ENCODE results near the gene PLEKHG7.
"Not testable (repeated sequence)": the region's sequence is repeated elsewhere in the genome, so short reads cannot be mapped to it uniquely, and the experiment has no call there.

Gene PLEKHG7, protein sequence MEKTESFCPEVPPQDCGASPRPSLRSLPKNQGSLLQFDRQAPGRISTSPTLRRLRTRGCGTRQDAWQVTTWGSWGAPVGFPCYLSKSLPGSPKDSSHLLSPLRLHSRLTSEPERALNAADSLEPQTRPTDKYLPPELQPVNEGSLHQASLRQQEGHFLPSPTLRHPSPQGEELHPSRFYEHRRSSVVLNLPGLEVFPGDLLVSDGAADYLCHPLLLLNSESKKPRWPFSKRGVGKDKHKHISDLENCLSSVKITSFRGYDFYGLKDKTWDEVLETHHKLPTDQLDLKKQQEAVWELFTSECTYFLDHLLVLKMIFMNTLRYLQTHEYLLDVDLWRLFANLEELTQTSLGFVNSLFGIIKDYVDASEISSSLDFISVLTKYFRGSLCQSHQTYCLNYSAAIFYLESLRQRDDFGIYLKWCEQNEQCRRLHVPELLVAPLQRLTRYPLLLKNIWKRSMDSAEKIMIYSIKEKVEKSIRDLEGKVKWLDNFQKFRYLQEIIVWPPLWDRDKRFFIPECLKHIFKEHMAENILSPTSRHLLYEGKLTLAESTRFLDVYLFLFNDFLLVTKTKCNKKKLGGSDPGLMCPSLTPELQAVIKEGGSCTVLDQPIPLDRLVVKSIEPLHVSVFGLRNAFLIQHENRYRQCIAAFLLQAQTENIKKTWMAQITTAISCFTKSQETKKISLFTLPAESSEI

DNA sequence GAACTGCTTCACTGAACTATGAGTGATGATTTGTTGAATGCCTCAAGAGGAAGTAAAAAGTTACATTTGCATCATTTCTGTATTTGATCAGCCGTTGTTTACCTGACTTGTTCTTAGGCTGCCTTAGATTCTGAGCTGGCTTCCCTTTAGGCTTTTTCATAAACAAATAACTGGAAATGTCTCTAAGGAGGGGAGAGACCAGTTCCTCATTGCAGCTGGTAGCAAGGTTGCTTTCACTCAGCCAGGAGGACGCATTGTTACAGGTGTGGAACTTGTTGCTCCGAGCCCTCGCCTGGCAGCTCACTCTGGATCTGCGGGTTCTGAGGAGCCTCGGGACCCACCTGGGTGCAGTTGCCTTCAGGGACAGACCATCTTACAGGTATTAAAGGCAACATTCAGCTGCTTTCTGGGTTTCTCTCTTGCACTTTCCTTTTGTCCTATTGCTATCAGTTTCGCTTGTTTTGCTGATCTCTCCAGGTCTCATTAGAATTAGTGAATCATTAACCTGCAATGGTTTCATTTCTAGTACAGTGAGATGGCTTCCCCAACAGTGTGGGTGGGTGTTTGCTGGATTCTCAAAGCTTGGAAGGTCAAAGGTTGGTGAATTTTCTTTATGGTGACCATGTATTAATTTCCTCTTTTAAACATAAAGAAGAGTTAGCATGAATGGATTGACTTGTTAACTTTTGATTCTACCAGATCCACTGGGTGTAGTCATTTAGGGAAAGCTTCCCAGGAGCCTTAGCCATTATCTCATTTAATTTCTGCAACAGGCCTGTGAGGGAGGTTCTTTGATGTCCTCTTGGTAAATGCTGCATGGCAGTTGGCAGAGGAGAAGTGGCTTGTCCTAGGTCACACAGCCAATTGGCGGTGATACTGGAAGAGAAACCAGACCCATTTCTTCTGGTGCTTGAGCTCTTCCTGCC, at the start of gene PLEKHG7:
Gene PLEKHG7, plus strand, starts transcription at position 236 of the 926 bp plus-strand sequence. CDS start 3,643 bp downstream, outside the sequence.
- DNase-seq (ENCODE audit: low read depth), result no peak

DNA sequence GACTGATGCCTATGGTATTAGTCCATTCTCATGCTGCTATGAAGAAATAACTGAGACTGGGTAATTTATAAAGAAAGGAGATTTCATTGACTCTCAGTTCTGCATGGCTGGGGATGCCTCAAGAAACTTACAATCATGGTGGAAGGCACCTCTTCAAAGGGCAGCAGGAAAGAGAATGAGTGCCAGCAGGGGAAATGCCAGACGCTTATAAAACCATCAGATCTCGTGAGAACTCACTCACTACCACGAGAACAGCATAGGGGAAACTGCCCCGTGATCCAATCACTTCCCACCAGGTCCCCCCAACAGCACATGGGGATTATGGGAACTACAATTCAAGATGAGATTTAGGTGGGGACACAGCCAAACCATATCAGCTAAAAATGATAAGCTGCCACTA, 48.5 kb upstream of the PLEKHG7 start:
- DNase-seq (ENCODE audit: low read depth), result not testable (repeated sequence)

DNA sequence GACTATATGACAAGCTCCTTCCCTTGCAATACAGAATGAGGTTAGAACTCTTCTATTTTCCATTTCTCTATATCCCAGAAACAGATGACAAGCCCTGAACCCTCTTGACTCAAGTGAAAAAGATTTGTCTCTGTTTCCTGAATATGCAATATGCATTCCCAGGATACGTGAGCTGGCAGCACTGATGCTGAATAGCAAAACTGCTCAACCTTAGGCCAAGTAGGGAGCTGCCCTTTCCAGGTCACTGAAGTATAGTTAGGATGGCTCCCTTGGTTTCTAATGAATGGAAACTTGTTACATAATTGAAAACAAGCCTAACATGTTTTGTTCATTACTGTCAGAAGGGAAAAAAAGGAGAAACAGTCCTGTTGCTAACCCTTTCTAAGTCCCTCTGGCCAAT, 47.9 kb upstream of the PLEKHG7 start:
- peak; percentile 46 for DNase-seq (ENCODE audit: low read depth)

DNA sequence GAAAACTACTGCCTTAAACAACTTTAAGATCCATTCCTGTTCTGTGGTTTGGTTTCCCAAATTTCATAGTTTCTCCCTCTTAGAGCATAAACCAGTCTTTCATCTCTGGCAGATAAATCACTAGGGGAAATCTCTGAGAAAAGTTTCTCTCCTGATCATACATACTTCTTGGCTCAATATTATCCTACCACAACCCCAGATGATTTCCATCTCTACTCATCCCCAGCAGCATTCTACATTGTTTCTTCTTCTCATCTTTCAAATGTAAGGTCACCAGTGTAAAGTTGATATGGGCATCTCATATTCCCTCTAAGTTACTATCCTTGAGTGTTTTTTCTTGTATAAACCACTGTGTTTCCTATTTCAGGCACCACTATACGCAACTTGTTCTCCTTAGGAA, 45.9 kb upstream of the PLEKHG7 start:
- DNase-seq (ENCODE audit: low read depth), result no peak

DNA sequence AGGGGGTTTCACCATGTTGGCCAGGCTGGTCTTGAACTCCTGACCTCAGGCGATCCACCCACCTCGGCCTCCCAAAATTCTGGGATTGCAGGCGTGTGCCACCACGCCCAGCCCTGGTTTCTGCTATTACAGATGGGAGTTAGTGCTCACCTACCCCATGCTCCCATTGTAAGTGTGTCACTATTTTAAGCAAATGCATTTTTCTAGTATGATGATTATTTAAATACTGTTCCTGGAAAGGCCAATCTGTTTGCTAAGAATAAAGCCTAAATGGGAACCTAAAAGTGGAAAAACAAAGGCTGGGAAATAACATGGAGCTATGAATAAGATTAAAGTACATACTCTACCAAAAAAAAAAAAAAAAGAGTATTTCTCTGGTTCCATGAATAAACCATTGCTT, 45.0 kb upstream of the PLEKHG7 start:
- DNase-seq (ENCODE audit: low read depth), result no peak

DNA sequence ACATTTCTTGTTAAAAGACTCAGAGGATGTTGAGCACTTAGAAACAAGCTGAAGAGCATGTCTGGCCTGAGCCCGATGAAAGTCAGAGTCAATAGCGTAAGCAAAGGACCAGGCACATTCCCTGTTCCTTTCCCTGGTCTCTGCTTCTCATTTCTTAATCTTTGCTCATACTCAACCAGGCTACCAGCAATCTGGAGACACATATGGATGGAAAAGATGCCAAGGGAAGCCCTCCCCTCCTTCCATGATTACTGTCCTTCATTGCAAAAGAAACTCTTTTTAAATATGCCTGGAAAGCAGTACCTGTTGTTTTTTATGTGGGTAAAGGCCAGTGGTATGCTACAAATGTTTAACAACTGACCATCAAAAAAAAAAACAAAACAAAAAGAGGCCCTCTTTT, 44.2 kb upstream of the PLEKHG7 start:
- no peak for DNase-seq (ENCODE audit: low read depth)

DNA sequence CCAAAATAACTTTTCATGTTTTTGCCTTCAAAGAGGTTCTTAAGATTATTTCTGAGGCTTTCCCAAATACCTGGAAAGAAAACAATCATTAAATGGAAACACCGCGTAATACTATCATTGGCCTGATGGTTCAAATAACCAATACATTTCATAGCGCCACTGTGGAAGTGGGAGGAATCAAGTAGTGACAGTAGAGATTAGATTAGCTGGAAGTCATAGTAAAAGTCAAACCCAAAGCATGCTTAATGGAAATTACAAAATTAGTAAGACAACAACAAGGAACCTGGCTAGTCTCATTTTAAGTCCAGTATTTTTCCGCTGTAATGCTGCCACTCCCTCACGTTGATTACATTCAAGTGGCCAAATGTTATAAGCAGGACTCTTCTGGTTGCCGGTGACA, 41.5 kb upstream of the PLEKHG7 start:
- DNase-seq (ENCODE audit: low read depth), result no peak

DNA sequence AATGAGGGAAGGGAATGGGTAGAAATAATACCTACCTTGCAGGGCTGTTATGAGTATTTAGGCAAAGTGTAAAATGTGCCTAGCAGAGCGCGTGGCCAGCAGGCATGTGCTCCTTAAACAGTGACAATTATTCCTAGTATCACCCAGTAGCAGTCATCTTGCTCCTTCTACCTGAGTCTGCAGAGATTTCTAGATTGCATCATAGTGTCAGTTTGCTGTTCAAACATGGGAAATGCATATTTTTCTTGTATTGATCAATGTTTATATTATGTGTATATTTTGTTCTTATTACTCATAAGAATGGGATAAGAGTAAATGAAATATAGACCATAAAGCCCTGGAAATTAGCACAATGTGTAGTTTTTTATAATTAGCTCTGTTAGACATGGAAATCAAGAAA, 37.3 kb upstream of the PLEKHG7 start:
- no peak for DNase-seq (ENCODE audit: low read depth)

DNA sequence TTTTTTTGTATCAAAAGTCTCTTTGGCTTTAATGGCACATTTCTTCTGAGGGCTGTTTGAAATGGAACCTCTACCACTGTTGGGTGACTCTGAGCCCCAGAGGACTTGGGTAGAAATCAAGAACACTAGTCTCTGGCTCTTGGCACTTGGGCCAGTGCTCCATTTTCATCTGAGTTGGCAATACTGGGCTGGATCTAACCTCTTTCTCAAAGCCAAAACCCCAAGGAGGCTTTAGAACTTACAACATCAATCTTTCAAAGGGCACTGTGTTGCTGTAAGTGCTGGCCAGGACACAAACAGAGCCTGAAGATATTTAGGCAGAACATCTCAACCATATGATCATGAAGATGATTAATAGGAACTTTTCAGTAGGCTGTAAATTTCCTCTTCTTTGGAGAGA, 34.0 kb upstream of the PLEKHG7 start:
- no peak for DNase-seq (ENCODE audit: low read depth)

DNA sequence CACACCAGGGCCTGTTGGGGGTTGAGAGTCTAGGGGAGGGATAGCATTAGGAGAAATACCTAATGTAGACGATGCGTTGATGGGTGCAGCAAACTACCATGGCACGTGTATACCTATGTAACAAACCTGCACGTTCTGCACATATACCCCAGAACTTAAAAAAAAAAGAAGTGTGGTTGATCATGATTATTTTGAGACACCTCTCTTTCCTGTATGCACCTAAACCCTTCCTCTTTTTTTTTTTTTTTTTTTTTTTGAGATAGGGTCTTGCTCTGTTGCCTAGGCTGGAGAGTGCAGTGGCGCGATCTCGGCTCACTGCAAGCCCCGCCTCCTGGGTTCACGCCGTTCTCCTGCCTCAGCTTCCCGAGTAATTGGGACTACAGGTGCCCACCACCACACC, 31.3 kb upstream of the PLEKHG7 start:
- not testable (repeated sequence) for DNase-seq (ENCODE audit: low read depth)

DNA sequence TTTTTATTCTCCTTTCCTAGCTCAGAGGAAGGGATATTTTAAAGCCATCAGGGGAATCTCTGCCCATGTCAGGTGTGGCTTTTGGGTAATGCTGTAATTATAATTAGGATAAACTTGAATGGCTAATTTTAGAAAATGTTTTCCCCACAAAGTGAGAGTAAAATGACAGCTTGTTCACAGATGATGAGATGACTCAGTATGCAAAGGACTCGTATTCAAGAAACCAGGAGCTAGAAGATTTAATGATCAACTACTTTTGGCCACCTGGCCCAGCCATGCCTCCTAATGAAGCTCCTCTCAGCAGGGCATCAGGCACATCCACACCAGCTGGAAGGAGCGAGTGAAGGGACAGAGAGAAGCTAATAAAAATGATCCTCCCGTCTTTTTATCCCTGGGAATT, 29.0 kb upstream of the PLEKHG7 start:
- no peak for DNase-seq (ENCODE audit: low read depth)

DNA sequence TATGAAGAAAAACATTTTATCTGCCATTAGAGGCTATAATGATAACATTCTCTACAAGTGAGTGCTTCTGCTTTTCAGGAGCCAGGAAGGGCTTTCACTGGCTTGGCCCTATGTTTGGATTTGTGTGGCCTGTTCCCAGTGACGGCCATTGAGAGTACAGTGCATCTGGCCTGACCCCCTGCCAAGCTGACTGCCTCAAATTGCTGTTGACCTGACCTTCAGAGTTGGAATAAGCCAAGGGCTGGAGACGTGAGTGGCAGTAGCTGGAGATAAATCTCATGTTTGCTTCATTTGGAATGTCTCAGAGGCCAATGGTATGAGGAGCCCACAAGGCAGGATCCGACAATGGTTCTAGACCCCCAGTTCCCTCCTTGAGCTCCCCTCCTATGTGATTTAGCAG, 28.3 kb upstream of the PLEKHG7 start:
- DNase-seq (ENCODE audit: low read depth), result no peak

DNA sequence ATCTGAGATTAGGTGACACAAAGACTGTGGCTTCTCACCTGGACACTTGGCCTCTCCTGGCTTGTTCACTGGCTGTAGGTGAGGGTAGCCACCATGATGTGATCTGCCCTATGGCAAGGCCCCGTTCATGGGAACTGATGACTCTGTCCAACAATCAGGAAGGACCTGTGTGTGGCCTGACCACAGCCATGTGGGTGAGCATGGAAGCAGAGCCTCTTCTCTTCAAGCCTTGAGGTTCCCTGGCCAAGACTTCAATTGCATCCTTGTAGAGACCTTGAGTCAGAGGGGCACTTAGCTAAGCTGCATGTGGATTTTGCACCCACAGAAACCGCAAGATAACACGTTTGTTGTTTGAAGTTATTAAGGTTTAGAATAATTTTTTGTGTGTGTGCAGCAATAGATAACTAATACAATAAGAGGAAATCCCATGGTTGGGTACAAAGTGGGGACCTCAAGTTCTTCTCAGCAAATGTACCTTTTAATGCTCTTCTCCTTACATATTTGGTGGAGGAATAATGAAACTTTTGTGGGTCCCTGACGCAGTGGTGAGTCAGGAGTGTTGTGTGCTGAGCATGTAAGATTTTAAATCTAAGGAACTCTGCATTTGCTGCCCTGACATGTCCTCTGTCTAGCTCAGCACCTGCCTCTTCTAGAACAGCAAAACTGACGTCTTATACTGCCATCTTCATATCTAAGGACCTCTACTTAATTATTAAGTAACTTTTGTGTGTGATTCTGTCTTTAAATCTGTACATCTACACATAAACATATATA, 27.5 kb upstream of the PLEKHG7 start:
- no peak for DNase-seq (ENCODE audit: low read depth)

DNA sequence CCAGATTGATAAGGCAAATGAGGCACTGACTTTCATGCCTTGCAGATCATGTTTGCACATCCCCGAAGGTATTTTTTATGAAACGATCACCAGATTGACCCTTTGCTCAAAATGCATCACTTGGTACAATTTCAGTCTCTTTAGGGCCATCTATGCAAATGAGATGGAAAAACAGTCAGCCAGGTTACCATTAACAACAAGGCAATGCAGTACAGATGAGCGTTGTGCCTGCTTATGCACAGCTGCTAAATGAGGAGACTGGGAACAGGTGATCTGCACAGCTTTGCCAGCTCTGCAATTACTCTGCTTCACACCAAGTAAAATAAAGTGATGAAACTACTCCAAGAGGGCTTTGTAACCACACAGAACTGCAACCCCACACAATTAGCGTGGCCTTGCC, 26.1 kb upstream of the PLEKHG7 start:
- no peak for DNase-seq (ENCODE audit: low read depth)

DNA sequence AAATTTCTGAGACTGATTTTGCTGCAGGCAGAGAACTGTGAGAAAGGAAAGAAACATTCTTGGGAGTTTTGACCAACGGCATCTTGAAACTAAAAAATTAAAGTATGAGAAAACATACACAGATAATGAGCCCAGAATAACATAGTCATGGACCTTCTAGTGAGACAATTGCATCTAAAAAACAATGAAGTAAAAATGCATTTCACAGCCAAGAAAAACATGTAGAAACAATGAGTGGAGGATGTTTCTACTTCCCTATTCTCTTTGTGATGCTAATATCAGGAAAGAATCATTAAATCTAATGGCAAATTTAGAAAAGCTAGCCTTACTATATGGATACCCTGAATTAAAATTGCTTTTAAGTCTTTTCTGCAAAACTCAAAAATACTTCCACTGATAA, 12.2 kb upstream of the PLEKHG7 start:
- no peak for DNase-seq (ENCODE audit: low read depth)

DNA sequence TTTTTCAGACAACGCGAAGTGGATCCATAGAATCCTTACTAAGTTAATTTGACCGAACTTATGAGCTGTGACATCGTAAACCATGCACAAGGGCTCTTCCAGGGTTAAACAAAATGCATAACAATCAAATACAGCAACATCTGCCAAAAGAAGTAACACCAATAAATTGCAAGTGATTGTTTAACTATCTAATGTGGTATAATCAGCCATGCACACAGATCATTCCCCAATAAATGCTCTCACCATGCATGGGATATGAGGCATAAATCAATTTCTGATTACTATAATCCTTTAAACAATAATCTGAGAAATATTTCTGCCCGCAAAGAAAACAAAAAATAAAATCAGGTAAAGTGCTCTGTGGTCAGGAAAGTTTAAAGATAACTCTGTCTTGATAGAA, 7.7 kb upstream of the PLEKHG7 start:
- no peak for DNase-seq (ENCODE audit: low read depth)

DNA sequence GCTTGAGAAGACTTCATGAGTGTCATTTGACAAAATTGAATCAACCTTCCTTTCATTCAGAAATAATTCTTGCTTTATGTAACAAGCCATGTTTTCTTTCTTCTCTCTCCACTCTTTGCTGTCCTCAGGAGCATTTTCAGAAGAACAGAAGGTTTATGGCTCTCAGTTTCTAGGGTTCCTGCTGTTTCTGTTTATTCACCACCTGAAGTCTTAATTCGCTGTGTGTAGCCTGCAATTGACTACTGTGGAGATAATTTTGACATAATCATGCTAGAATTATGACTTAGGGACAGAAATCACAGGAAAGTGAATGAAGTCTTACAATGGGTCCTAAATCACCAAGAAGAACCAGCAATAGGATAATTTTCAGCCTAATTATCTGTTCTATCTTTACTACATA, 7.2 kb upstream of the PLEKHG7 start:
- DNase-seq (ENCODE audit: low read depth), result no peak

DNA sequence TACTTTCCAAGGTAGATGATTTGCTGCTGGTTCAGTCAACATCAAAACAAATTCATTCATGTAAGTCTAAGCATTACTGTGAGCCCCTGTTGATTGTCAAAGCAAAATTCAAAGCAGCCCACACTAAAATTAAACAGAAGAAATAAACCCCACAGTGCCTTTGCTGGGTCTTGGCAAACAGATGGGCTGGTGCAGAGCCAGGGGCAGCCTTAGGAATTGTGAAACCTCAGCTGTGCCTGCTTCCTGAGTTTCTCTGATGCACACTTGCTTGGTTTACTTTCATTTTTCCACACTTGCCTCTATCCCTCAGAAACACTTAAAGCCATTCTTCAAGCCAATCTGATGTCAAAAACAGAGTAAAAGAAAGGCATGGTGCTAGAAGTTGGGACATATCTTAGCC, 6.6 kb upstream of the PLEKHG7 start:
- DNase-seq (ENCODE audit: low read depth), result peak; percentile 40

DNA sequence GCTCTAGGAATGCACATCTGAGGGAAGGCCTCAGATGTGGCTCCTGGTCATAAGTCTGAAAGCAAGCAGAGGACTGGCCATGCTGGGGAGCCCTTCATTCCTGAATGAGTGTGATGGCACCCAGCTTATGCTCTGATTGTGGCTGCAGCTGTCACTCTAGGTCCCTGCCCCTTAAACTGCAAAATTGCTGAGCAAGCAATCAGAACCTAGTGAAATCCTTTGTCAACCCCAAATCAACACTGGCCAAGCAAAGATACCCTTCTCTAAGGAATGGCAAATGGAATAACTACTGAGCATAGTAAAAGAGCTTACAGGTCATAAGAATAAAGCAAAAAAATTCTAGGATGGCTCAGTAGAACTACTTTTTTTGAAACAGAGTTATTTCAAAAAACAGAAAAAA, 4.3 kb upstream of the PLEKHG7 start:
- no peak for DNase-seq (ENCODE audit: low read depth)

DNA sequence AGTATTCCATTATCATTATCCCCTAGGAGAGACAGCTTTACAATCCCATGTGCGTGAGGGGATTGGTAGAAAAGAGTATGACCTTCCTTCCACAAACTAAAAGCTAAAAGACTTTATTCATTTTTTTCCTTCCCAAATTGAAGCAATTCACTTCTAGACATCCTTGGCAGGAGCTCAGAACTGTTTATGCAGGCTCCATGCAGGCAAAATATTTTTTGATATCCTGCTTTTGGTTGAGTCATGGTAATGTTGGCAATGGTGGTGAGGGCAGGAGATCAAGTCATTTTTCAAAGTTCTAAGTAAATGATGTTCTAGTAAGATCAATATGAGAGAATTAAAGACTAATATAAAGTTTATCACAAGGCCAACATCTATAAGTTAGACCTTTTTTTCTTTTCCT, 1.3 kb upstream of the PLEKHG7 start:
- no peak for DNase-seq (ENCODE audit: low read depth)

DNA sequence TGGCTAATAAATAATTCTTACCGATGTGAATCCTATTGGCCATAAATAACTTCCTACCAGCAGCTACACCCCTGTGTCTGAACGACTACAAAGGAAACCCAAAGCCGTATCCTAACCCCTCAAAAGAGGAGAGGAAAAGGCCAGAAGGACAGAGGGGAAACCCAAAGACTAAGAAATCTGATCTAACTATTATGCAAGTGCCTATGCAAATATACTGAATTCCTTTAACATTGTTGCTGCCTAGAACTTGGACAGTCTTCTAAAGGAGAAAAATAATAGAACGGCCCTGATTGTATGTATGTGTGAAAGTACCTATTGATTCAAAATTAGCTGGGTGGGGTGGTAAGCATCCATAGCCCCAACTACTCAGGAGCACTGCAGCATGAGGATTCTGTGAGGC, 997 bp downstream of the PLEKHG7 start:
- no peak for DNase-seq (ENCODE audit: low read depth)

DNA sequence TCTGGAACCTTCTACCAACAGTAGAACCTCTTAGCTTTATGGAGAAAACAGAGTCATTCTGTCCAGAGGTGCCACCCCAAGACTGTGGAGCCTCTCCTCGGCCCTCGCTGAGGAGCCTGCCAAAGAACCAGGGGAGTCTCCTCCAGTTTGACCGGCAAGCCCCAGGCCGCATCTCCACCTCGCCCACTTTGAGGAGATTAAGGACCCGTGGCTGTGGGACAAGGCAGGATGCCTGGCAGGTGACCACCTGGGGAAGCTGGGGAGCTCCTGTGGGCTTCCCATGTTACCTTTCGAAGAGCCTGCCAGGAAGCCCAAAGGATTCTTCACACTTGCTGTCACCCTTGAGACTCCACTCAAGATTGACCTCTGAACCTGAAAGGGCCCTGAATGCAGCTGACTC, 3.8 kb downstream of the PLEKHG7 start:
- DNase-seq (ENCODE audit: low read depth), result no peak
